ENCODE data around the gene FRMD7. TPM values are rescaled to one million over a fixed set of nuclear protein-coding genes. Genes with fewer than 3 reads are reported as not detected.

Gene FRMD7
- polyA plus RNA-seq, 1 donor = not detected

GRCh38 chrX:132043977-132044376 is 83.8 kb downstream of the FRMD7 start:
- no CpG with 5 or more reads among the region's 2 CpGs for WGBS (ENCODE audit: insufficient coverage, low lambda C conversion rate)
- Histone ChIP-seq H3K27ac (ENCODE audit: low read length) (no peak overlapping the region), H3K4me1 (ENCODE audit: control insufficient read depth, insufficient read depth, low read length) (no peaks in the 10 kb centered on the region), H3K4me3 (ENCODE audit: low read length) (no peak overlapping the region), H3K9me3 (ENCODE audit: control insufficient read depth, low read depth, low read length) (no peaks in the 10 kb centered on the region), H3K27me3 (ENCODE audit: control insufficient read depth, insufficient read depth, low read length) (no peaks in the 10 kb centered on the region), H3K36me3 (ENCODE audit: control insufficient read depth, insufficient read depth, low read length) (no peaks in the 10 kb centered on the region)
- no peak for DNase-seq

- H3K4me1 ChIP-seq (ENCODE audit: control insufficient read depth, insufficient read depth, low read length) = no peaks in the 10 kb centered on the region
- no peaks in the 10 kb centered on the region for H3K27me3 ChIP-seq (ENCODE audit: control insufficient read depth, insufficient read depth, low read length)
- no peaks in the 10 kb centered on the region for H3K36me3 ChIP-seq (ENCODE audit: control insufficient read depth, insufficient read depth, low read length)
- no peak for DNase-seq
- no peaks in the 10 kb centered on the region for H3K9me3 ChIP-seq (ENCODE audit: control insufficient read depth, low read depth, low read length)
- no peak overlapping the region for H3K27ac ChIP-seq (ENCODE audit: low read length)
- no peak overlapping the region for H3K4me3 ChIP-seq (ENCODE audit: low read length)
- no CpG with 5 or more reads among the region's 4 CpGs for WGBS (ENCODE audit: insufficient coverage, low lambda C conversion rate)
Measured at GRCh38 chrX:132041015-132041414, 86.8 kb downstream of the FRMD7 start.

GRCh38 chrX:132040066-132040465 is 87.8 kb downstream of the FRMD7 start:
- DNase-seq = no peak
- Histone ChIP-seq H3K27ac (ENCODE audit: low read length) (no peak overlapping the region), H3K9me3 (ENCODE audit: control insufficient read depth, low read depth, low read length) (no peaks in the 10 kb centered on the region), H3K36me3 (ENCODE audit: control insufficient read depth, insufficient read depth, low read length) (no peaks in the 10 kb centered on the region), H3K27me3 (ENCODE audit: control insufficient read depth, insufficient read depth, low read length) (no peaks in the 10 kb centered on the region), H3K4me1 (ENCODE audit: control insufficient read depth, insufficient read depth, low read length) (no peaks in the 10 kb centered on the region), H3K4me3 (ENCODE audit: low read length) (no peak overlapping the region)
- no CpG with 5 or more reads among the region's 2 CpGs for WGBS (ENCODE audit: insufficient coverage, low lambda C conversion rate)

- no CpG with 5 or more reads among the region's 5 CpGs for WGBS (ENCODE audit: insufficient coverage, low lambda C conversion rate)
- Histone ChIP-seq H3K27me3 (ENCODE audit: control insufficient read depth, insufficient read depth, low read length) (no peaks in the 10 kb centered on the region), H3K27ac (ENCODE audit: low read length) (no peak overlapping the region), H3K4me1 (ENCODE audit: control insufficient read depth, insufficient read depth, low read length) (no peaks in the 10 kb centered on the region), H3K9me3 (ENCODE audit: control insufficient read depth, low read depth, low read length) (no peaks in the 10 kb centered on the region), H3K4me3 (ENCODE audit: low read length) (no peak overlapping the region), H3K36me3 (ENCODE audit: control insufficient read depth, insufficient read depth, low read length) (no peaks in the 10 kb centered on the region)
- no peak for DNase-seq
Measured at GRCh38 chrX:132037479-132037993, 90.3 kb downstream of the FRMD7 start.

- H3K27me3 ChIP-seq (ENCODE audit: control insufficient read depth, insufficient read depth, low read length) = no peaks in the 10 kb centered on the region
- H3K27ac ChIP-seq (ENCODE audit: low read length) = no peak overlapping the region
- no peaks in the 10 kb centered on the region for H3K36me3 ChIP-seq (ENCODE audit: control insufficient read depth, insufficient read depth, low read length)
- no peaks in the 10 kb centered on the region for H3K4me1 ChIP-seq (ENCODE audit: control insufficient read depth, insufficient read depth, low read length)
- no peak overlapping the region for H3K4me3 ChIP-seq (ENCODE audit: low read length)
- H3K9me3 ChIP-seq (ENCODE audit: control insufficient read depth, low read depth, low read length) = no peaks in the 10 kb centered on the region
- DNase-seq = no peak
- no CpG with 5 or more reads among the region's 3 CpGs for WGBS (ENCODE audit: insufficient coverage, low lambda C conversion rate)
Measured at GRCh38 chrX:132034648-132035047, 93.2 kb downstream of the FRMD7 start.

- H3K27ac ChIP-seq (ENCODE audit: low read length) = no peak overlapping the region
- H3K9me3 ChIP-seq (ENCODE audit: control insufficient read depth, low read depth, low read length) = no peaks in the 10 kb centered on the region
- H3K4me1 ChIP-seq (ENCODE audit: control insufficient read depth, insufficient read depth, low read length) = no peaks in the 10 kb centered on the region
- no peaks in the 10 kb centered on the region for H3K36me3 ChIP-seq (ENCODE audit: control insufficient read depth, insufficient read depth, low read length)
- DNase-seq = peak in 1 of 2 donors; percentile 26
- H3K27me3 ChIP-seq (ENCODE audit: control insufficient read depth, insufficient read depth, low read length) = no peaks in the 10 kb centered on the region
- WGBS (ENCODE audit: insufficient coverage, low lambda C conversion rate) = no CpG with 5 or more reads among the region's 3 CpGs
- H3K4me3 ChIP-seq (ENCODE audit: low read length) = no peak overlapping the region
Measured at GRCh38 chrX:132033166-132033565, 94.7 kb downstream of the FRMD7 start.

- DNase-seq = no peak
- no peaks in the 10 kb centered on the region for H3K4me1 ChIP-seq (ENCODE audit: control insufficient read depth, insufficient read depth, low read length)
- H3K4me3 ChIP-seq (ENCODE audit: low read length) = no peak overlapping the region
- no peak overlapping the region for H3K27ac ChIP-seq (ENCODE audit: low read length)
- no peaks in the 10 kb centered on the region for H3K27me3 ChIP-seq (ENCODE audit: control insufficient read depth, insufficient read depth, low read length)
- H3K36me3 ChIP-seq (ENCODE audit: control insufficient read depth, insufficient read depth, low read length) = no peaks in the 10 kb centered on the region
- WGBS (ENCODE audit: insufficient coverage, low lambda C conversion rate) = no CpG with 5 or more reads among the region's 4 CpGs
- no peaks in the 10 kb centered on the region for H3K9me3 ChIP-seq (ENCODE audit: control insufficient read depth, low read depth, low read length)
Measured at GRCh38 chrX:132031867-132032266, 96.0 kb downstream of the FRMD7 start.

- no peaks in the 10 kb centered on the region for H3K27me3 ChIP-seq (ENCODE audit: control insufficient read depth, insufficient read depth, low read length)
- H3K27ac ChIP-seq (ENCODE audit: low read length) = no peak overlapping the region
- DNase-seq = no peak
- H3K4me1 ChIP-seq (ENCODE audit: control insufficient read depth, insufficient read depth, low read length) = no peaks in the 10 kb centered on the region
- H3K36me3 ChIP-seq (ENCODE audit: control insufficient read depth, insufficient read depth, low read length) = no peaks in the 10 kb centered on the region
- no peaks in the 10 kb centered on the region for H3K9me3 ChIP-seq (ENCODE audit: control insufficient read depth, low read depth, low read length)
- H3K4me3 ChIP-seq (ENCODE audit: low read length) = no peak overlapping the region
Measured at GRCh38 chrX:132030264-132030663, 97.6 kb downstream of the FRMD7 start.

Other genes starting within 250 kb of the FRMD7 start
- 9.4 TPM for gene STK26, start 104.7 kb downstream of the FRMD7 start, polyA plus RNA-seq
- 39.2 TPM for gene RAP2C, start 91.4 kb upstream of the FRMD7 start, polyA plus RNA-seq